DND-41 (cell line): ENCODE results near the gene PLCB3.

ENCODE experiments used
- EZH2 ChIP-seq: IDR thresholded peaks from 3 replicates; pipeline ENCODE4 v1.6.1; 2012; ENCODE audit warnings: borderline replicate concordance, low read depth, mild to moderate bottlenecking, moderate library complexity, low read length, inconsistent platforms; ENCODE audit not compliant: severe bottlenecking
- TF ChIP-seq, protein P1 (sequence below): IDR thresholded peaks from 2 replicates; pipeline ENCODE4 v1.5.1; 2012; ENCODE audit warnings: borderline replicate concordance, low read length, moderate library complexity, mild to moderate bottlenecking; ENCODE audit not compliant: poor library complexity, severe bottlenecking; ENCODE audit errors: extremely low read depth

DNA sequence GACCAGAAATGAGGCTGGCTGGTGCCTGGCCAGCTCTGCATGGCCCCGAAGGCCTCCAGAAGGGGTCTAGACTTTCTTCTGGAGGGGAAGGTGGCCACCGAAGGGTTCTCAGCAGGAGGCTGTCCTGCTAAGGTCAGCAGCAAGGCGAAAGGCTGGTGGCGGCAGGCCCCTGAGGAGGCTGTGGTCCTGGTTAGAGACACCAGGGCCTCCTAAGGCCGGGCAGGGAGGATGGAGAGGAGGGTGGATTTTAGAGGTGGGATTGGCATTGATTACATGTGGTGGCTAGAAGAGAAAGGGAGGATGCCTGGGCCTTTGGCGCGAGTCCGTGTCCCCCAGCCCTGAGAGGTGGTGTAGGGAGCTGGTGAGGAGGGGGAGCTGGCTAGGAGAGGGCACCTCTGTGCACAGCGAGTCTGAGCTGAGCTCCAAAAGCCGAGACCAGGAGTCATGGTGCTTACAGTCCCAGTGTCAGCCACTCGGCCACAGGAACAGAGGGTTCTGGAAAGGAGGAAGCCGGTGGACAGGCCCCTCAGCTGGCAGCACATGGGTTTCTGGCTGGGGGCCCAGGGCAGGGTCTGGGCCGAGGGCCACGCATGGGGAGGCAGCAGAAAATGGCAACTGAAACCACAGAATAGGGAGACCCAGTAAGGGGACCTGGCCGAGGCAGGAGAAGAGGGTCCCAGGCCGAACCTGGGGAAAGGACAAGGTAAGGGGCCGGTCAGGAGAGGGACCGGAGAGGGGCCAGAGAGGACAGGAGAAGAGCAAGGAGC is 42.4 kb upstream of the PLCB3 start:
- TF ChIP-seq, protein P1, sequence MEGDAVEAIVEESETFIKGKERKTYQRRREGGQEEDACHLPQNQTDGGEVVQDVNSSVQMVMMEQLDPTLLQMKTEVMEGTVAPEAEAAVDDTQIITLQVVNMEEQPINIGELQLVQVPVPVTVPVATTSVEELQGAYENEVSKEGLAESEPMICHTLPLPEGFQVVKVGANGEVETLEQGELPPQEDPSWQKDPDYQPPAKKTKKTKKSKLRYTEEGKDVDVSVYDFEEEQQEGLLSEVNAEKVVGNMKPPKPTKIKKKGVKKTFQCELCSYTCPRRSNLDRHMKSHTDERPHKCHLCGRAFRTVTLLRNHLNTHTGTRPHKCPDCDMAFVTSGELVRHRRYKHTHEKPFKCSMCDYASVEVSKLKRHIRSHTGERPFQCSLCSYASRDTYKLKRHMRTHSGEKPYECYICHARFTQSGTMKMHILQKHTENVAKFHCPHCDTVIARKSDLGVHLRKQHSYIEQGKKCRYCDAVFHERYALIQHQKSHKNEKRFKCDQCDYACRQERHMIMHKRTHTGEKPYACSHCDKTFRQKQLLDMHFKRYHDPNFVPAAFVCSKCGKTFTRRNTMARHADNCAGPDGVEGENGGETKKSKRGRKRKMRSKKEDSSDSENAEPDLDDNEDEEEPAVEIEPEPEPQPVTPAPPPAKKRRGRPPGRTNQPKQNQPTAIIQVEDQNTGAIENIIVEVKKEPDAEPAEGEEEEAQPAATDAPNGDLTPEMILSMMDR: no peak
- no peak for TF ChIP-seq EZH2
